GM21723 (cell line): ENCODE measurements around the gene DIDO1.

Experiments used
- ATAC-seq: cut with Tn5 transposase; IDR thresholded peaks from one replicate; pipeline ENCODE4 v1.9.1; 2021; ENCODE audit warnings: mild to moderate bottlenecking, moderate library complexity; ENCODE audit not compliant: unreplicated experiment

The DIDO1 gene

DNA sequence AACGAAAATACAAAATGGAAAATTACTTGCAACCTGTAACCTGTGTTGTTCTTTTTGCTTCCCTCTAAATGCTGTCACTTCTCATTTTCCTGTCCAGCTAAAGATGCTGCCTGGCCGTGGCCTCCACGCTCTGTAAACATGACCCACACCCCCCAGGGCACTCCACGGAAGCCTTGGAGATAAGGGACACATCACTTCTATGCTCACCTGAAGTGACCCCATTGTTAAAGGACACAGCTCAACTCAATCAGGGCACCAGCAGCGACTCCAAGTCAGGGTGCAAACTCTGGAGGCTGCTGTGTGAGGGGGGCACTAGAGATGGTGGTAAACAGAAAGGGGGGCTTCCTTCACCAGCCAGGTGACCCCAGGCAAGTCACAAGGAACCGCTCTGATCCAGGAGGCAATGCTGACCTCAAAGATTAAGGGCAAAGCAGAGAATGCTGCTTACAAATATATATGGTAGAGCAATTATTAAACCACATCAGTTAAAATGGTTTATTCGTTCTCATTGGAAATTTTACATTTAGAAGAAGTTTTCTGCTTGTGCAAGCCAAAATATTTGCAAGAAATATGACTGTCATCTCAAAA, 13.2 kb downstream of the DIDO1 start:
- no peak for ATAC-seq

DNA sequence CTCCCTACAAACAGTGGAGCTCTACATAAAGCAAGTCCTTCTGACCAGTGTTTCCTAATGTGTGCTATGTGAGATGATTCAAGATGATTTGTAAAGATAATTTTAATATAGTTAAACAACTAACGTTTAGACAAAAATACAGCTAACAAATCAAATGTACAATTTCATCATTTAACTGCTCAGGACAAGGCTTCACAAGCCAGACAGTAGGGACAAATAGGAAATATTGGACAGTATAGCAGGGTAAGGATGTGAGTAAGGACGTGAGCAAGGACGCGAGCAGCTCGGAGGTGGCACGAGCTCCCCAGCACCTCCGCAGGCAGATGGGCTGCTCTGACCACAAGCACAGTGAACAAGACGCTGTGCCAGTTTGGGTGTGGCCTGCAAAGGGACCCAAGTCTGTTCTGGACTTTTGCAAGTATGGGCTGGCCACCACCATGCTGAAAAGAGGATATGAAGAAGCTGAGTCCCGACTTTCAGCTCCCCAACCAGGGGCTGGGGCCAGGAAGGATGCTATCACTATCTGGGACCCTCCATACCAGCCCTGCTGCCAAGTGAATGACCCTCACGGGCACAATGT, 14.5 kb downstream of the DIDO1 start:
- no peak for ATAC-seq

DNA sequence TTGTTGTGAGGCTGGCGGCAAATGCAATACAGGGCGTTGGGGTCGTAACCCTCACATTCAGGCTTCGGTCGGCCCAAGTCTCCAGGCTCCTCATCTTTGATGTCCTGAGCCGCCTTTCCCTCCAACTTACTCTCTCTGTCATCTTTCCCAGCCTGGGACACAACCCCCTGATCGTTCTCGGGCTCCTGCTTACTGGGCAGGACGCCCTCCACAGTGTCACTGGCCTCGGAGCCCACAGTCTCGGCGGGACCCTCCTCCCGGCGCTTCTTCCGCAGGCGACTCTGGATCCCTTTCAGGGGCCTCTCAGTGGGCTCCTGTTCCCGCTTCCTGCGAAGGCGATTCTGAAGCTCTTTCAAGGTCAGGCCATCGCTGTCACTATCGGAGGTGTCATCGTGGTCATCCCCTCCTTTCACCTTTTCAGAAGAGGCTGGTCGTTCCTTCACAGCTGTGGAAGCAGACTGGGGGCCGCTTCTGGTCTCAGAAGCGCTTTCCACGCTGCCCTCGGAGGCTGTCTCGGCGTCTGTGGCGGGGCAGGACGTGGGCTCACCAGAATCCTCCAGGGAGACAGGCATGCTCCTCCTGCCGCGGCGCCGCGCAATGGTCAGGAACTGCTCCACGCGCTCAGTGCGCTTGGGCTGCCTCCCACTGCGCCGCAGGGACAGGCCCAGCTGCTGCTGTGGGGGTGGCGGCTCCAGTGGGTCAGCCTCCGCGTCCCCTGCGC, 15.4 kb downstream of the DIDO1 start:
- ATAC-seq, result no peak

DNA sequence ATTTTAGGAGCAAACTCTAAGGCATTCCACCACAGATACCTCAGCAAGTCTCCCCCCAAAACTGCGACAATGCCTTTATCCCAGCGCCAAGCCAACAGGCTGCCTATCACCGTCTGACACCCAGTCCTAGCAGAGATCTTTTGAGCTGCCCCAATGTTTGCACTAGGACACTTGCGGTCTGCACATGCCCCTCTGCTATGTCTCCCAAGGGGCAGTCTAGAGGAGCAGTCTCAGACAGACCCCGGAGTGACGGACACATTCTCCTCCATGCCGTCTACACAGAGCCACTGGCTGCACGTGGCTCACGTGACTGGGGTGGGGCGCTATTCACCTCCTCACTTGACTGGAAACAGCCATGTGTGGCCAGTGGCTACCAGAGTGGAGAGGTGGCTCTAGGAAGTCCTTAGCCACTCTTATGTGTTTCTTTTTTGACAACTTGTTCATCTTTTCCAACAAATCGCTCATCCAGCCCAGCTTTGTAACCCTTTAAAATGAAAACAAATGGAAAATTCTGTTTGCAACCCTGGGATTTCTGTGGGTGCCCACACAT, 16.0 kb downstream of the DIDO1 start:
- no peak for ATAC-seq

DNA sequence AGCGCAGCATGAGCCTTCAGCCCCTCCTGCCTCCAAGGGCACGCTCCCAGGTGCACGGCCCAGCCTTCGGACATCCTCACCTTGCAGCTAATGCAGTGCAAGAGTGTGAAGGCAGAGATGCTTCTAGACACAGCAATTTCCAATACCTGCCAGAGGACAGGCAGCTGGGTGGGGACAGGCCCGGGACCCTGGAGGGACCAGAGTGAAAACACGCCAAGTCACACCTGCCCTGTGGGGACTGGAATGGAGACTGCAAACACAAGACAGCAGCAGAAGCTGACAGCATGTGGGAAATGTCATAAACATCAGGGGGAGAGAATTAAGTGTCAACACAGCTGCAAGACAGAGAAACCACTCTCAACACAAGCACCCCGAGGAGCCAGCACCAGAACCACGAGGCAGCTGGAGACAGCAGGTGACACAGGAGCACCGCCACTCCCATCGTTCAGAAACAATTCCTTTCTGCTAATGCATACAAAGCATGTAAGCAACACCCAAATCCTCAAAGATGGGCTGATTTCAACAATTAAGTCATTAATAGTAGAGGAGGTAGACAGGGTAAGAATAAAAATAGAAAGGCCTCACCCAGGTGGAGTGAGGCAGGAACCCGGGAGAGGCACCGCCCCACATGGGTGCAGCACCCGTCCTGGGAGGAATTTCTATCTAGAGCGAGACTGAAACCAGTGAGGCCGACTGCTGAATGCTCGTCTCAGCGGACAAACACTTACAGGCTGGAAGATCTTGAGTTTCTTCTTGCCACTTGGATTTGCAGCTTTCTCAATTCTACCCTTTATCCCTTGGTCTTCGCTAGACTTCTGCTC, 17.1 kb downstream of the DIDO1 start:
- no peak for ATAC-seq

DNA sequence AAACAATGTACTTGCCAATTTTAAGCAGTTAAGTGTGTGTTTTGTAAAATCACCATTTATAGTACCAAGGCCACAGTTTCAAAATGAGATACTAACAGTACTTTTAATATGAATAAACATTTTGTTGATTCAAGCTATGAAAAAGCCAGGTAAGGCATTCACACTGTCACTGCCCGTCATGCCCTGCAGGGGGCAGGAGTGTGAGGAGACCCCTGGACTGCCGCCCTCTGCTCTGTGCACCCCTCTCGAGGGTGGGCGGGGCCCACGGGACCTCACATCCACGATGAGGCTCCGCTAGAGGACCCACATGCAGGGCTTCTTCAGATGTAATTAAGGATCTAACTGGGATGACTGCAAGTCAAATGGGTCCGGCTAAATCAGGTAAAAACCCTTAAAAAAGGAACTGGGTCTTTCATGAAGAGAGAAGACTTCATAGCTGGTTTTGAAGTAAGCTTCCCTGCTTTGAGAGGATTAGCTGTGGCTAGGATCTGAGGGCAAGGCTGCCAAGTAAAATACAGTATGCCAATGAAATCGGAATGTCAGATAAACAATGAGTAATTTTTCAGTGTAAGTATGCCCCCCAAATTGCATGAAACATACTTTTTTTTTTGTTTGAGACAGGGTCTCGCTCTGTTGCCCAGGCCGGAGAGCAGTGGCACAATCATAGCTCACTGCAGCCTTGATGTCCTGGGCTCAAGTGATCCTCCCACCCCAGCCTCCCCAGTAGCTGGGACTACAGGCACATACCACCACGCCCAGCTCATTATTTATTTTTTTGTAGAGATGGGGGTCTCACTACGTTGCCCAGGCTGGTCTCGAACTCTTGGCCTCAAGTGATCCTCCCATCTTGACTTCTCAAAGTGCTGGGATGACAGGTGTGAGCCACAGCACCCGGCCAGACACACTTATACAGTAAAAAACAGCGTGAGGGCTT, 18.7 kb downstream of the DIDO1 start:
- ATAC-seq, result no peak

DNA sequence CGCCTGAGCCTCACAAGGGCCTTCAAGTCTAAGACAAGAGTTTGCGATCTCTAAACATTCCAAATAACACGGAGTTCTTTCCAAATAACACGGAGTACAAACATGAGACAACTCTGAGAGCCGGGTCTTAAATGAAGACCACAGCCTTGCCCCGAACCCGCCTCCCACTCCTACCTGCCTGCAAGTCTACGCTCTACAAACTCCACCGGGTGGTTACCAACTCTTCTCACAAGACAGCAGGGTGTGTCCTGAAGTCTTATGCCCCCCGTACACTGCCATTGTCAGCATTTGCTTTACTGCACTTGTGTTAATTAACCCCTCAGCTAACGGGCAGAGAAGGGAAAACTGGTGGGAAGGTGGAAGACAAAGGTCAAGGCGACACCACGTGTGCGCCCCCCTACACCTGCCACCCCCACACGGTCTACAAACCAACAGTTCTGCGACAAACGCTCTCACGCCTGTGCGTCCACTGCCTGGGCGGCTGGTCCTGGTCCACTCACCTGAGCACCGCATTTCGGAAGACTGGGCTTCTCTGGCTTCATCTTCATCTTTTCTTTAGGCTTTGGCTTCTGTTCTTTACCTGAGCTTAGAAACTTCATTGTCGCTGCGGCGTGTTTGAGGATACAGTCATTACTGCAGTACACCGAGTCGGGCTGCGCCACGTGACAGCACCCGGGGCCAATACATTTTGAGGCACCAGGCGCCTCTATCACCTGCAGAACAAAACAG, 19.5 kb downstream of the DIDO1 start:
- ATAC-seq, result no peak

DNA sequence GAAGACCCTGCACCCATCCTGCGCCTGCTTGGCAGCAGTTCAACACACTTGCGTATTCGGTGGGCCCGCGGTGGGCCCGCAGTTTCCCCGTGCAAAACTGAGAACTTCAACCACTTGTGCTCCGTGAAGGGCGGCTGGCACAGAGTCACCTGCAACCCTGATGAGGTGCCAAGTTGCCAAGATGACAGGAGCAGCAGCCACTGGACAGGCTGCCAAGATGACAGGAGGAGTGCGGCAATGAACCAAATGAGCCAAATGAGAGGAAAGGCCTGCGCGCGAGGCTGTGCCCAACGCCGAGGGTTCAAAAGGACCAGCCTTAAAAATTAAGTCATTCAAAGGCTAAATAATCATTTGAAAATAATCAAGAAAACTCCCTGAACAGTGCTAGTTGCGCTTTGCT, 20.1 kb downstream of the DIDO1 start:
- ATAC-seq, result no peak

DNA sequence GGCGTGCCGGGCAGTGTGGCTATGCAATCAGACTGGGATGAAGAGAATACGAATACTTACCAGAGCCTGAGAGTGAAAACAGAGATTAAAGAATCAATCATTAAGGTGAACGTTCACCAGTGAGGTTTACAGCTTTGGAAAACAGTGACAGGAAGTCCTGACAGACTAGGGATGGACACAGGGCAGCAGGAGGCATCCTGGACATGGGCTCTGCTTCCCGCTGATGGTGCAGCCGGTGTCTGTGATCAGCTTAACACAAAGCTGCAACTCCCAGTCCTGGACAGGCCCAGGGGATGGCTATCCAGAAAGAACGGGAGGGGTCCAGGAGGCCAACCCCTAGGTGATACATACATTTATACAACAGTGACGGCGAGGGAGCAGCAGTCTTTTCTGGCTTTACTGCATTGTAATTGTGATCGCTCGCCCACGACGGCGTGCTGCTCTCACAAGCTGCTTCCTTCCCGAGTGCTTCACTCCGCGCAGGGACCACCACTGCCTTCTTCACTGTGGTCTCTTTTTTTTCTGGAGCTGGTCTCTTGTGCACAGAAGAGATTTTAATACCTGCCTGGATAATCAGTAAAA, 20.7 kb downstream of the DIDO1 start:
- ATAC-seq, result no peak

DNA sequence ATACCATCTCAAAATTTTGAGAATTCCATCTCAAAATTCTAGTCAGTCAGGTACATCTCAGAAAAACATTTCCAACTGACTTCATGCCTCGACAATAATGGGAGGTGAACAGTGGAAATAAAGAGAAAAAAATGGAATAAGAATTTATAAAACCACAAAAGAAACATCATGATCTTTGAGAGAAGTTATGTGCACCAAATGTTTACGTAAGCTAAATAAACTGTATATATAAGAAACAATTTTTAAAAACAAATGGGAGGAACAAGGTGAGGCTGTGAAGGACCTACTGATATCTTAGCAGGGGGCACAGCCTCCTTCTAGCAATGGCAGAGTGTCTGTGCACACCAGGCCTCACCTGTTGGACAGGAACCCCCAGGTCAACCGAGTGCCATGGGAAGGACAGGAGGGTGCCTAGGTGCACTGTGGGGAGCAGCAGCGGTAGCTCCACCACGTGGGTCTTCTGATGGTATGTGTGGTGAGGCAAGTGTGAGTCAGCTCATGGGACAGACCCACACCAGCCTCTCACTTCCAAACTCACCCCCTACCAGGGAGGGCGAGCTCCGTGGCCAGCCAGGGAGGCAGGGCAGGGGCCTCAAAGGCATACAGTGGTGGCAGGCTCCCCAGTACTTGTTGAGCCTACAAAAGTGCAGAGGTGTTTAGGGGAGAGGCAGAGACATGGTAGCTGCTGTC, 23.2 kb downstream of the DIDO1 start:
- ATAC-seq, result no peak

DNA sequence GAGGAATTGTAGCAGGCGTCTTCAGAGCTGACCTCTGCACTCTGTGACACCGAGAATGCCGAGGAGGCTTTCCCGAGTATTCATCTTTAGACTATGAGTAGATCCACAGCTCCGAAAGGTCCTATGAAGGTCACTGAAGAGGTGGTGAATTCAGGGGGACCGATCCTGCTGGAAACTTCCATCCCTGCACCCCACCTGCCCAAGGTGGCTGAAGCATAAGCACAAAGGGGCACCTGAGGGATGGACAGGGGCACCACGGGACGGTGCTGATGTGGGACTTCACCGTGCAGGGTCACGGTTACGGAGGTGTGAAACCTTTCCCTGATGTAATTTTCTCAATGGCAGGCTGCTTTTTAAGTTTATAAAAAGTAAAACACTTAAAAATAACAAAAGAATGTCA, 24.4 kb downstream of the DIDO1 start:
- ATAC-seq, result no peak

DNA sequence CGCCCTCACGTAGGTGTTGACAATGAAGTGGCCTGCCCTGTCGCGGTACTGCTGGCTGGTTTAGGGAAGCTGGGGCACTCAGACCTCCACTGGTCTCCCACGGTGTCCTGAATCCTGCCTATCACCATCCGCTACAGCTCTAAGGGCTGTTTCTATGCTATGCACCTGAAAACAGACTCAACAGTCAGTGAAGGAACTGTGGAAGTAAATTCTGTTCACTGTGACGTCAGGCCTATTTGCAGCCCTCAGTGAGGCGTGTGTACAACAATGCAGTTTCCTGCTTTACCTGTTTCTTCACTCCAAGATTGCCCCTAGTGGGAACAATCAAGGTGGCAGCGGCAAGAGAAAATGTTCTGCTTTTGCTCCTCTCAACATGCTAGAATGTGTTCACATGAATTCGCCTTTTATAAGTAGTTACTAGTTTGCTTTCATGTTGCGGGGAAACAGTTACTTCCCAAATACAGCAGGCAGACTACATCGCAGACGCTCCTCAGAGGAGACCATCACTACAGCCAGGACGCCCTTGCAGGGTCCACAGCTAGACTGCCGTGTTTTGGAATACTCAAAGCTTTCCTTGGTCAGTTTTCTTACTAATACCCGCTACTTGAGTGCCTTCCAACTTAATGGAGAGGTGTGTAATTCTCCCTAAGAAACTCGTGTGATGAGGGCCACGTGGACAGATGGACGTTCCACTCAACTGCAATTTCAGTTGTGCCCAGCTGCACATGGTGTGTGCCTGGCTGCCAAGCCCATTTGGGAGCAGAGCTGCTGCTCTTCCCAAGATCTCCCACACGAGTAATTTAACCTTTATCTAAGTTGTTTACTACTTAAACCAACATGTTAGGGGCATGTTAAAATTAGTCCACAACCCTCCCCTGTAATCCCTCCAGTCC, 25.4 kb downstream of the DIDO1 start:
- ATAC-seq, result no peak

DNA sequence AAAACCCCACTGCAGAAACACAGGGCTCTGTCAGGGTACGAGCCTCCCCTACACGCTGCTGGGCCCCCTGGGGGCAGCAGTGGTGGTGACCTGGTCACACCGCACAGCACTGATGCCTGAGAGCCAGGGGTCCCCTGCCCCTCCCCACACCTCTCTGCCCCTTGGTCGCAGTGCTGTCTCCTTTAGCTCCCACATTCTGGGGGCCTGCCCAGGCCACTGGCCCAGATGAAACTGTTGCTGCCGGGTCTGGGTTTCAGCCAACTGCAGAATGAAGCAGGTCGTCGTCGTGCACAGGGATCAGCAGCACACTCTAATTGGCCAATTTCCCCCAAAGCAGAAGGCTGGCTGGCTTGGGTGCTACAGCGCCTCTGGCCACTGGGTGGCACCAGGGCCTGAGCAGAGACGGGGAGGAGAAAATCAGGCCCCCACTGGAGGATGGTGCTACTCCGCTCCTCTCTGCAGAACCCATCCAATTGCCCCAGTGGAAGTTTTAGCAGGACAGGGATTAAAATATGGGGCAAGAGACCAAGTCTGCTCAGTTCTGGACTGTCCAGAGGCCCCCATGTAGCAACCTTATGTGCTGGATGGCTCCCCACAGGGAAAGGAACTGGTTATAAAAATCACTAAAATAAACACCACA, 26.1 kb downstream of the DIDO1 start:
- ATAC-seq, result peak; percentile 80

DNA sequence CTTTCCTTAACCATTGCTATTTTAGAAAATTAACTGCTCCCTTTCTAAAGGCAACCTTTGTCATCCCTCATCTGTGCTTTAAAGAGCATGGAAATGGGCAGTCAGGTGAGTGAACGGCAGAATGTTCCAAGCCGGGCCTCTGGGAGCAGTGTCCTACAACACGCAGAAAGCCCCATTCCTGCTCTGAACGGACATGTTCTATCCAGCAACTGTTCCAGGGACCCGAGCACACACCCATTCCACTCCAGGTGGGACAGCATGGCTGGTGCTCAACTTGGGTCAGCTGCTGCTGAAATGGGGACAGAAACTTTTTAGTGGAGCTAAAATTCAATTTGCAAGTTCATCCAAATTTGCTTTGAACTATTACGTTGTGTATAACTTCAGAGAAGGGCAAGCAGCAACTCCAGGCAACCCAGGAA, 26.7 kb downstream of the DIDO1 start:
- ATAC-seq, result no peak

DNA sequence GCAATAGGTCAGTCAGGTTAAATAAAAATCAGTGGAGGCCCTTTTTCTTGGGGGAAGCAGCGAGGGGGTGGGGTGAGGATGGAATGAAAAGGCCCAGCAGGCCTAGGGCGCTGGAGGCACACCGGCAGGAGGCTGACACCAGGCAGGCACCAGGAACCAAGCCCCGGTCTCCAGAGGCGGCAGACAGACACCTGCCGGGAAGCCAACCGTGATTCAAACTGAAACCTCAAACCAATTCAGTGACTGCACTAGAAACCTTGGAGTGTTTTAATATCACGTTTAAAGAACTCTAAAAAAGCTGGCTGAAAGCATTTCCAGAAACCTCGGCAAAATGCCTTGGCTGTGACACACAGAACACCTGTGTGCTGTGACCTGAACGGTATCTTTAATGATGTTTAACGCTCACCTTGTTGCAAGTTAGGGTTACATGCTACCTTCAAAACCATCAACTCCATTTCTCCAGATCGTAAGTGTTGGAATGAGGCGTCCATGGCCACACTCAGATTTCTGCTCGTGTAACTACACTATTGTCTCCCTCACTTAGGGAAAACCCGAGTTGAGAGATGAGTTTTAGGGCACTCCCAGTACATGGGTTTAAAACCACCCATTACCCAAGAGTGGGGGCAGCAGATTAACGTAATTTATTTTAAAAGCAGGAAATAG, 27.2 kb downstream of the DIDO1 start:
- ATAC-seq, result no peak

DNA sequence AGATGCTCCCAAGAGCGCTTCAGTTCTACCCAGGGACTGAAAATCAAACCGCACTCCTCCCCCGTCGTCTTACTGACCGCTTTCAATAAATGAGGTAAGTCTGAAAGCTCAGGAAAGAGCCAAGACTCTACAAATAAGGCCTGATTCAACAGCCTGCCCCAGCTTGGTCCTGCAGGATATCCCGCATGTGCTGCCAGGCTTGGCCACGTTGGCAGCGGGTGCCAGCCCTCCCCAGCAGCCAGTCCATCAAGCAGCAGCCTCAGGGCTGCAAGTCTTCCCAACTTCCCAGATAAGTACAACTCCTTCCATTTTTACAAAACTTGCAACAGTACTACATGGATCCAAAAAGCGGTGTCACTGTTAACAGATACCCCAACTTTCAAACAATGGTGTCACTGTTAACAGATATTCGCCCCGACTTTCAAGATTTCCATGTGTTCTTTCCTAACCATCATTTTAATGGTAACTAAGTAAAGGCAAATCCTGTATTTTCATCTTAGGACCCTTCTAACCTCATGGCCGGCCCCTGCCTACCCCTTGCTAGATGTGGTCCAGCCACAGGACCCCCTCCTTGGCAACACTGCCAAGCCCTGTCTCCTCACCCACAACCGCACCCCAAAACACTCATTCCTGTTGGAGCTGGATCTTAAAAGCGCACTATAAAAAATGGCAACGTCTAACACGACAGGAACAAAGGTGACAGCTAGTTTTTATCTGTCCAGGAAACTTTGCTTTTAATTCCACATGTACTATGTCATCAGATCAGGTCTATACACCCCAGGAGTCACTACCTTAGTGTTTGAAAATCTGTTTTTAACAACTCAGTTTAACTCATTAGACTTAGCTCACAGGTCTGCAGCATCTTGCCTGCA, 28.0 kb downstream of the DIDO1 start:
- no peak for ATAC-seq
